Right kidney (tissue), 1 donor: ENCODE results near the gene CMTM8.

ENCODE experiments used
- DNase-seq: peaks from one replicate; pipeline ENCODE4 v3.0.0-alpha.2; 2016

Gene CMTM8

GRCh38 chr3:32410367-32411246 is 172.1 kb downstream of the CMTM8 start:
- DNase-seq = no peak

- DNase-seq = no peak
Measured at GRCh38 chr3:32411442-32411841, 173.0 kb downstream of the CMTM8 start.

GRCh38 chr3:32412887-32413286 is 174.4 kb downstream of the CMTM8 start:
- DNase-seq = no peak

- no peak for DNase-seq
Measured at GRCh38 chr3:32413845-32414521, 175.5 kb downstream of the CMTM8 start.

- DNase-seq = no peak
Measured at GRCh38 chr3:32414522-32415202, 176.2 kb downstream of the CMTM8 start.

GRCh38 chr3:32419742-32420125 is 181.3 kb downstream of the CMTM8 start:
- no peak for DNase-seq
